NT2/D1 (cell line): ENCODE measurements around the gene VSNL1.
A peak's percentile ranks its signal among the peaks of the same experiment; 100 is the strongest.

ENCODE experiments used
- DNase-seq: peaks from one replicate; pipeline ENCODE4 v3.0.0-alpha.2; 2011; ENCODE audit warnings: low read depth, low spot score
- H3K27me3 ChIP-seq: 2 replicates; pipeline ENCODE4 v1.6.0; 2011; ENCODE audit warnings: mild to moderate bottlenecking; ENCODE audit not compliant: insufficient read length, insufficient read depth
- H3K36me3 ChIP-seq: 2 replicates; pipeline ENCODE4 v1.6.1; 2011; ENCODE audit warnings: mild to moderate bottlenecking, low read length, mixed read lengths; ENCODE audit not compliant: insufficient read depth, insufficient read length
- H3K4me1 ChIP-seq: 2 replicates; pipeline ENCODE4 v1.5.1; 2011; ENCODE audit not compliant: insufficient read depth, insufficient read length
- H3K4me3 ChIP-seq: 2 replicates; pipeline ENCODE4 v1.5.1; 2011; ENCODE audit warnings: low read depth; ENCODE audit not compliant: insufficient read length
- H3K9ac ChIP-seq: 2 replicates; pipeline ENCODE4 v1.6.0; 2011; ENCODE audit warnings: low read depth; ENCODE audit not compliant: insufficient read length
- H3K9me3 ChIP-seq: 2 replicates; pipeline ENCODE4 v1.5.1; 2011; ENCODE audit warnings: mild to moderate bottlenecking, low read length; ENCODE audit not compliant: insufficient read depth
- SUZ12 ChIP-seq: IDR thresholded peaks from 2 replicates; pipeline ENCODE4 v1.6.1; 2011; ENCODE audit not compliant: insufficient read length, insufficient read depth; ENCODE audit errors: extremely low read depth
- YY1 ChIP-seq: IDR thresholded peaks from 2 replicates; pipeline ENCODE4 v1.6.1; 2011; ENCODE audit not compliant: insufficient read length, insufficient read depth
- ZNF274 ChIP-seq: IDR thresholded peaks from 2 replicates; pipeline ENCODE4 v1.6.1; 2011; ENCODE audit warnings: mild to moderate bottlenecking, low read depth, low read length

The VSNL1 gene

GRCh38 chr2:17574406-17575073 lies 34.0 kb downstream of the VSNL1 start:
- no peaks in the 10 kb centered on the region for H3K9me3 ChIP-seq
- H3K27me3 ChIP-seq, result no peaks in the 10 kb centered on the region
- H3K4me1 ChIP-seq, result no peaks in the 10 kb centered on the region
- H3K9ac ChIP-seq, result no peak overlapping the region
- H3K4me3 ChIP-seq, result no peak overlapping the region
- no peaks in the 10 kb centered on the region for H3K36me3 ChIP-seq
- no peak for DNase-seq
- TF ChIP-seq ZNF274, result no peak
- no peak for TF ChIP-seq YY1
- TF ChIP-seq SUZ12, result no peak

DNA sequence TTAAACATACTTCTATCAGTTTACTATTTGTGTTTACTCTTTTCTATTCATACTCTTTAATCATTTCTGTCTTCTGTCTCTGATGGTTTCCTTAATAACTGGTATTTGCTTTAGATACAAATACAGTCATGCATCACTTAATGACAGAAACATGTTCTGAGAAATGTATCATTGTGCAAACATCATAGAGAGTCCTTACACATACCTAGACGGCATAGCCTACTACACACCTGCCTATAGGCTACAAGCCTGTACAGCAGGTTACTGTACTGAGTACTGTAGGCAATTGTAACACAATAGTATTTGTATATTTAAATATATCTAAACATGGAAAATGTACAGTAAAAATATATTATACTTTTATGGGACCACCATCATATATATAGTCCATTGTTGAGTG lies 36.3 kb downstream of the VSNL1 start:
- Histone ChIP-seq H3K4me1 (no peaks in the 10 kb centered on the region), H3K4me3 (no peak overlapping the region), H3K36me3 (no peaks in the 10 kb centered on the region), H3K9ac (no peak overlapping the region), H3K27me3 (peaks cover 5% of the 10 kb centered on the region), H3K9me3 (no peaks in the 10 kb centered on the region)
- no peak for TF ChIP-seq SUZ12
- no peak for TF ChIP-seq ZNF274
- TF ChIP-seq YY1, result no peak
- DNase-seq, result no peak

- TF ChIP-seq SUZ12 (no peak), ZNF274 (no peak), YY1 (no peak)
- H3K4me3 ChIP-seq, result no peak overlapping the region
- DNase-seq, result no peak
- no peaks in the 10 kb centered on the region for H3K4me1 ChIP-seq
- H3K9me3 ChIP-seq, result no peaks in the 10 kb centered on the region
- H3K27me3 ChIP-seq, result peaks cover 12% of the 10 kb centered on the region
- no peaks in the 10 kb centered on the region for H3K36me3 ChIP-seq
- H3K9ac ChIP-seq, result no peak overlapping the region
These were observed 38.0 kb downstream of the VSNL1 start for GRCh38 chr2:17578466-17578928.

DNA sequence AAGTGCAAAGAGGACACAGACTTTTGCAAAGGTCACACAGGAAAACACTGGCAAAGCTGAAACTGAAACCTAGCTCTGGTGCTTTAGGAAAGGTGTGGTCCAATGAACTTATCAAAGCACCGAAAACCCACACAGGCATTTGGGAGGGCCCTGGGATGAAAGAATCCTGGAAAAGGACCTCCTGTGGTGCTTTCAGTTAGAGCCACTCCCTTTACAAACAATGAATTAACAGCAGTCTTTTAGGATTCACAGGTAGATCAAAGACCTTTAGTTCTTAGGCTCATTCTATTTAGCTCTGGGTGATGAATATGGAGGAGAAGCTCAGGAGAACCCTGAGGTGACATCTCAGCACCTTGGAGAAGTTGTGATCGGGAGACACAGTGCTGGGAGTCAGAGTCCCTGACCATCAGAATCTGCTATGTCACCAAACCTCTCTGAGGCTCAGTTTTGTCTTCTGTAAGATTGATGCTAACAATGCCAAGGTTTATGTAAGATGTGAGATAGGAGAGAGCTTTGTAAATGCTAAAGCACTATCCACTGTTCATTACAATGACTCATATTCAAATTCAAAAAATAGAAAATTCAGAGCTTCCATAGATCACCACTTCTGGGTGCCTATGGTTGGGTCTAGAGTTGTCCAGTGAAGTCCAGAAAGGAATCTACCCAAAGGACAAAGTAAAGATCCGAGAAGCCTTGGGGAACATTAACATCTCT lies 39.3 kb downstream of the VSNL1 start:
- DNase-seq, result peak; percentile 42
- no peak overlapping the region for H3K9ac ChIP-seq
- H3K4me1 ChIP-seq, result no peaks in the 10 kb centered on the region
- H3K4me3 ChIP-seq, result no peak overlapping the region
- no peaks in the 10 kb centered on the region for H3K9me3 ChIP-seq
- peaks cover 12% of the 10 kb centered on the region for H3K27me3 ChIP-seq
- no peaks in the 10 kb centered on the region for H3K36me3 ChIP-seq
- no peak for TF ChIP-seq ZNF274
- TF ChIP-seq SUZ12, result no peak
- TF ChIP-seq YY1, result no peak

- Histone ChIP-seq H3K9ac (no peak overlapping the region), H3K36me3 (no peaks in the 10 kb centered on the region), H3K9me3 (no peaks in the 10 kb centered on the region), H3K4me3 (no peak overlapping the region), H3K27me3 (peaks cover 12% of the 10 kb centered on the region), H3K4me1 (no peaks in the 10 kb centered on the region)
- TF ChIP-seq ZNF274, result no peak
- TF ChIP-seq YY1, result no peak
- TF ChIP-seq SUZ12, result no peak
- no peak for DNase-seq
These were observed 39.8 kb downstream of the VSNL1 start for GRCh38 chr2:17580319-17580715.

- no peak overlapping the region for H3K4me3 ChIP-seq
- DNase-seq, result no peak
These were observed 41.3 kb downstream of the VSNL1 start for GRCh38 chr2:17581831-17582230.

DNA sequence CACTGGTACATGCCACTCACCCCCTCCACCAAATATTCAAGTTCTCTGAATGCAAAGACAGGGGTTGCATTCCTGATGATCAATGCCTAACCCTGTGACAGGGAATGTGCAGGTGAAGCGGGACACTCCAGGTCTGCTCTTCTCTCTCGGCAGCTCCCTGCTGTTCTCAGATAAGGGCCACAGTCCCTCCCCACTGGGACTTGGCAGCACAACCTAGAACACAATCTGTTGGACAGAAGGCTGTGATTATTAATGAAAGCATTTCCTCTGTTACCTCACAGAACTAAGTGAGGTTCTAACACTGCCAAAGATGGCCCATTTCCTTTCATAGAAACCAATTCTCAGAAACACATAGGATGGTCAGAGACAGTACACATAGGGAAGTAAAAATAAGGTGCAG lies 42.7 kb downstream of the VSNL1 start:
- Histone ChIP-seq H3K27me3 (peaks cover 12% of the 10 kb centered on the region), H3K9me3 (no peaks in the 10 kb centered on the region), H3K4me3 (no peak overlapping the region), H3K9ac (no peak overlapping the region), H3K4me1 (no peaks in the 10 kb centered on the region), H3K36me3 (no peaks in the 10 kb centered on the region)
- no peak for DNase-seq
- TF ChIP-seq SUZ12 (no peak), YY1 (no peak), ZNF274 (no peak)

More at GRCh38 chr2:17581831-17582230, 41.3 kb downstream of the VSNL1 start:
- no peaks in the 10 kb centered on the region for H3K9me3 ChIP-seq
- no peak for TF ChIP-seq YY1
- TF ChIP-seq SUZ12, result no peak
- TF ChIP-seq ZNF274, result no peak
- no peak overlapping the region for H3K9ac ChIP-seq
- H3K27me3 ChIP-seq, result peaks cover 12% of the 10 kb centered on the region
- H3K36me3 ChIP-seq, result no peaks in the 10 kb centered on the region
- no peaks in the 10 kb centered on the region for H3K4me1 ChIP-seq
